A673 (cell line): ENCODE data around the gene HIP1.

Experiments
- CTCF ChIP-seq: fragments of 300-800, 200-600 bp; sonication (generic); conservative IDR thresholded peaks from 2 replicates; pipeline ENCODE4 v1.5.1; 2017; ENCODE audit warnings: low read depth, mild to moderate bottlenecking, antibody characterized with exemption, low read length, moderate library complexity, mixed read lengths
- EZH2 ChIP-seq: fragments of 200-600 bp; sonication (generic); IDR thresholded peaks from 2 replicates; pipeline ENCODE4 v1.6.1; 2017; ENCODE audit warnings: borderline replicate concordance, low read depth, mild to moderate bottlenecking, mixed read lengths, antibody characterized with exemption, low read length; ENCODE audit not compliant: poor library complexity, severe bottlenecking

- TF ChIP-seq CTCF: no peak
- TF ChIP-seq EZH2: no peak
Measured at GRCh38 chr7:75644589-75644988, 94.2 kb downstream of the HIP1 start.
